G401.6 (cell line): ENCODE results near the gene C6orf15.
"Not testable (repeated sequence)": the region's sequence is repeated elsewhere in the genome, so short reads cannot be mapped to it uniquely, and the experiment has no call there.

Source experiments
- FAIRE-seq: peaks from 2 replicates; lab custom pipeline; 2012; peaks lifted over from hg19 to GRCh38; lab: Jason Lieb, UNC

Gene C6orf15

GRCh38 chr6:31067891-31068668 lies 44.3 kb downstream of the C6orf15 start:
- FAIRE-seq = not testable (repeated sequence)

GRCh38 chr6:31067028-31067427 lies 45.3 kb downstream of the C6orf15 start:
- FAIRE-seq = not testable (repeated sequence)

- no peak for FAIRE-seq
Measured at GRCh38 chr6:31065556-31065955, 46.8 kb downstream of the C6orf15 start.

- FAIRE-seq = no peak
Measured at GRCh38 chr6:31063906-31064435, 48.4 kb downstream of the C6orf15 start.
